Measurements from ENCODE around the gene ABHD4.

DNA sequence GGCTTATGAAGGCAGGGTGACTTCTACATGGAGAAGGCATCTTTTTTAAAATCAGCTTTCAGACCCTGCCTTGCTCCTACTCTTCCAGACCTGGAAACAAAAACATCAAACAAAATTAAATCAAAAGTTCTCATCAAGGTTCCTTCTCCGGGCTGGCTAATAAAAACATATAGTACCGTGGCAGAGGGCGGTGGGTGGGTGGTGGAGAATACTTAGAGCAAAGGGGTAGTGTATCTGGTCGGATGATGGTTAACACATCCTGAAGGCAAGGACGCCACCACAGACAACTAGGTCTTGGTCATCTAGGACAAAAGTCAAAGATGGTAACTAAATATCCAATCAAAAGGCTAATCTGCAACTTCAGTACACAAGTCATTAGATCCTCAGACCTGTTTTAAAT is 10.9 kb upstream of the ABHD4 start:
- TF ChIP-seq EP300 (IDR thresholded peaks at IDR 0.05) (no peak), POLR2A (IDR thresholded peaks at IDR 0.05; ENCODE audit: low read depth) (no peak)
- TF ChIP-seq, protein P1, sequence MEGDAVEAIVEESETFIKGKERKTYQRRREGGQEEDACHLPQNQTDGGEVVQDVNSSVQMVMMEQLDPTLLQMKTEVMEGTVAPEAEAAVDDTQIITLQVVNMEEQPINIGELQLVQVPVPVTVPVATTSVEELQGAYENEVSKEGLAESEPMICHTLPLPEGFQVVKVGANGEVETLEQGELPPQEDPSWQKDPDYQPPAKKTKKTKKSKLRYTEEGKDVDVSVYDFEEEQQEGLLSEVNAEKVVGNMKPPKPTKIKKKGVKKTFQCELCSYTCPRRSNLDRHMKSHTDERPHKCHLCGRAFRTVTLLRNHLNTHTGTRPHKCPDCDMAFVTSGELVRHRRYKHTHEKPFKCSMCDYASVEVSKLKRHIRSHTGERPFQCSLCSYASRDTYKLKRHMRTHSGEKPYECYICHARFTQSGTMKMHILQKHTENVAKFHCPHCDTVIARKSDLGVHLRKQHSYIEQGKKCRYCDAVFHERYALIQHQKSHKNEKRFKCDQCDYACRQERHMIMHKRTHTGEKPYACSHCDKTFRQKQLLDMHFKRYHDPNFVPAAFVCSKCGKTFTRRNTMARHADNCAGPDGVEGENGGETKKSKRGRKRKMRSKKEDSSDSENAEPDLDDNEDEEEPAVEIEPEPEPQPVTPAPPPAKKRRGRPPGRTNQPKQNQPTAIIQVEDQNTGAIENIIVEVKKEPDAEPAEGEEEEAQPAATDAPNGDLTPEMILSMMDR (IDR thresholded peaks at IDR 0.05): no peak
